HCT116 (cell line): ENCODE measurements around the gene RASGEF1B. TPM values are rescaled to one million over a fixed set of nuclear protein-coding genes. Genes with fewer than 3 reads are reported as not detected.

Experiments
- ATAC-seq: fragments of 200-7000 bp; cut with Tn5 transposase; 2 replicates; pipeline ENCODE4 v1.9.1; 2020; ENCODE audit warnings: mild to moderate bottlenecking, moderate library complexity
- BruUV-seq: library from RNA; stranded (reverse); fragments of 400-500 nt; replicated peaks from 2 replicates; lab custom pipeline; 2021; lab: Mats Ljungman, UMichigan
- CTCF ChIA-PET: fragments of 300-600 bp; sonication (Branson Sonifier 250); formaldehyde crosslinking; loops from one replicate; lab custom pipeline; 2021; ENCODE audit warnings: antibody characterized with exemption; lab: Charles Lee
- POLR2A ChIA-PET: fragments of 300-600, 350-600 bp; sonication (Branson Sonifier 250); formaldehyde crosslinking; loops from one replicate; lab custom pipeline; 2021; ENCODE audit warnings: antibody characterized with exemption; lab: Charles Lee
- RAD21 ChIA-PET, 2 experiments: fragments of 300-600 bp; sonication (Branson Sonifier 250); formaldehyde crosslinking; loops; one replicate each; lab custom pipeline; 2023; ENCODE audit warnings: low total read pairs in 2 of 2; ENCODE audit not compliant: uncharacterized antibody in 2 of 2, unreplicated experiment in 2 of 2, low non-redundant PET in 1 of 2; lab: Charles Lee
- DNase-seq: peaks from one replicate; pipeline ENCODE4 v3.0.0-alpha.2; 2010; ENCODE audit warnings: low read depth, low spot score
- H2AFZ ChIP-seq: fragments of 200-600 bp; shearing (Covaris generic), sonication (generic); 2 replicates; pipeline ENCODE4 v1.6.1; 2017; ENCODE audit warnings: low read depth, mixed run types, mixed read lengths, antibody characterized with exemption, low read length; ENCODE audit not compliant: poor library complexity, severe bottlenecking
- H3K27ac ChIP-seq: 2 replicates; pipeline ENCODE4 v1.5.1; 2012; ENCODE audit warnings: low read depth, low read length
- H3K27me3 ChIP-seq: fragments of 200-600 bp; sonication (generic); 2 replicates; pipeline ENCODE4 v1.6.1; 2016; ENCODE audit warnings: mixed run types, low read length, mixed read lengths; ENCODE audit not compliant: insufficient read depth
- H3K36me3 ChIP-seq, 2 experiments: fragments of 200-500 bp in 1 of 2; fragments of 200-600 bp in 1 of 2; sonication (Bioruptor generic) in 1 of 2; sonication (generic) in 1 of 2; 2 replicates each; pipeline versions ENCODE4 v1.5.1 to v1.6.1; 2014 to 2016; ENCODE audit warnings: low read length in 2 of 2, inconsistent platforms in 1 of 2, mixed read lengths in 1 of 2, mixed run types in 1 of 2; ENCODE audit not compliant: insufficient read depth in 2 of 2, control insufficient read depth in 1 of 2
- H3K4me1 ChIP-seq, 2 experiments: fragments of 200-600 bp in 1 of 2; sonication (generic) in 1 of 2; 2 replicates each; pipeline versions ENCODE4 v1.5.1 to v1.6.1; 2012 to 2017; ENCODE audit warnings: low read length in 2 of 2, inconsistent platforms in 1 of 2, mild to moderate bottlenecking in 1 of 2, mixed read lengths in 1 of 2, mixed run types in 1 of 2, moderate library complexity in 1 of 2; ENCODE audit not compliant: insufficient read depth in 2 of 2, control insufficient read depth in 1 of 2
- H3K4me2 ChIP-seq: fragments of 200-600 bp; sonication (generic); 2 replicates; pipeline ENCODE4 v1.6.1; 2017; ENCODE audit warnings: mixed run types, low read length, mixed read lengths
- H3K4me3 ChIP-seq, 2 experiments: fragments of 200-600 bp in 1 of 2; sonication (generic) in 1 of 2; replicated peaks in 1 of 2; 2 replicates each; pipeline ENCODE4 v1.5.1; 2011 to 2016; ENCODE audit warnings: low read length in 2 of 2, control low read depth in 1 of 2, low read depth in 1 of 2, mild to moderate bottlenecking in 1 of 2, mixed read lengths in 1 of 2, mixed run types in 1 of 2
- H3K79me2 ChIP-seq: fragments of 200-600 bp; sonication (generic); 2 replicates; pipeline ENCODE4 v1.6.1; 2017; ENCODE audit warnings: mild to moderate bottlenecking, mixed run types, low read length, moderate library complexity, mixed read lengths; ENCODE audit not compliant: insufficient read depth
- H3K9ac ChIP-seq: fragments of 200-600 bp; sonication (generic); 2 replicates; pipeline ENCODE4 v1.6.1; 2016; ENCODE audit warnings: low read length, mixed read lengths
- H3K9me2 ChIP-seq: fragments of 200-600 bp; sonication (generic), shearing (Covaris generic); 2 replicates; pipeline ENCODE4 v1.6.1; 2017; ENCODE audit warnings: mixed run types, mild to moderate bottlenecking, moderate library complexity; ENCODE audit not compliant: insufficient read depth
- H3K9me3 ChIP-seq, 2 experiments: fragments of 200-500 bp in 1 of 2; fragments of 200-600 bp in 1 of 2; sonication (Bioruptor generic) in 1 of 2; sonication (generic) in 1 of 2; 2 replicates each; pipeline ENCODE4 v1.6.1; 2014 to 2017; ENCODE audit warnings: low read length in 2 of 2, mixed read lengths in 2 of 2, inconsistent platforms in 1 of 2, low read depth in 1 of 2, mild to moderate bottlenecking in 1 of 2, mixed run types in 1 of 2, moderate library complexity in 1 of 2; ENCODE audit not compliant: control insufficient read depth in 1 of 2, insufficient read depth in 1 of 2
- H4K20me1 ChIP-seq: fragments of 200-600 bp; sonication (generic), shearing (Covaris generic); 2 replicates; pipeline ENCODE4 v1.6.1; 2017; ENCODE audit warnings: mixed run types, mild to moderate bottlenecking, moderate library complexity; ENCODE audit not compliant: insufficient read depth
- EZH2 ChIP-seq: fragments of 200-600 bp; sonication (generic); IDR thresholded peaks from 2 replicates; pipeline ENCODE4 v1.6.1; 2017; ENCODE audit warnings: antibody characterized with exemption, mixed run types
- RAD21 ChIP-seq: IDR thresholded peaks from 2 replicates; pipeline ENCODE4 v1.6.1; 2012; ENCODE audit warnings: low read depth, mild to moderate bottlenecking
- TCF7L2 ChIP-seq: IDR thresholded peaks from 2 replicates; pipeline ENCODE4 v1.7.0; 2011; ENCODE audit warnings: borderline replicate concordance, inconsistent platforms; ENCODE audit not compliant: insufficient read depth, insufficient read length; ENCODE audit errors: extremely low read depth
- ZFX ChIP-seq: fragments of 450-650 bp; IDR thresholded peaks from 2 replicates; pipeline ENCODE4 v1.6.1; 2017
- ZNF274 ChIP-seq: fragments of 200-500 bp; sonication (Bioruptor generic); IDR thresholded peaks from 2 replicates; pipeline ENCODE4 v1.6.1; 2014; ENCODE audit warnings: mild to moderate bottlenecking, low read depth, low read length, inconsistent platforms
- intact Hi-C: fragments of 100-400 bp; cut with micrococcal nuclease; formaldehyde crosslinking; loops from 2 replicates; pipeline ENCODE4 v1.10.0; 2022
- total RNA-seq: library from RNA; stranded (reverse); gene quantifications from one replicate; pipeline ENCODE4 v1.2.1, GENCODE V29; 2021; ENCODE audit not compliant: unreplicated experiment
- TF ChIP-seq, protein P1 (sequence below): IDR thresholded peaks from 2 replicates; pipeline ENCODE4 v1.6.1; 2011; ENCODE audit warnings: mild to moderate bottlenecking, low read length, moderate library complexity; ENCODE audit not compliant: insufficient replicate concordance; ENCODE audit errors: extremely low read depth

The RASGEF1B gene
- total RNA-seq, 1 experiment from 2014 or later = 0.25 TPM

DNA sequence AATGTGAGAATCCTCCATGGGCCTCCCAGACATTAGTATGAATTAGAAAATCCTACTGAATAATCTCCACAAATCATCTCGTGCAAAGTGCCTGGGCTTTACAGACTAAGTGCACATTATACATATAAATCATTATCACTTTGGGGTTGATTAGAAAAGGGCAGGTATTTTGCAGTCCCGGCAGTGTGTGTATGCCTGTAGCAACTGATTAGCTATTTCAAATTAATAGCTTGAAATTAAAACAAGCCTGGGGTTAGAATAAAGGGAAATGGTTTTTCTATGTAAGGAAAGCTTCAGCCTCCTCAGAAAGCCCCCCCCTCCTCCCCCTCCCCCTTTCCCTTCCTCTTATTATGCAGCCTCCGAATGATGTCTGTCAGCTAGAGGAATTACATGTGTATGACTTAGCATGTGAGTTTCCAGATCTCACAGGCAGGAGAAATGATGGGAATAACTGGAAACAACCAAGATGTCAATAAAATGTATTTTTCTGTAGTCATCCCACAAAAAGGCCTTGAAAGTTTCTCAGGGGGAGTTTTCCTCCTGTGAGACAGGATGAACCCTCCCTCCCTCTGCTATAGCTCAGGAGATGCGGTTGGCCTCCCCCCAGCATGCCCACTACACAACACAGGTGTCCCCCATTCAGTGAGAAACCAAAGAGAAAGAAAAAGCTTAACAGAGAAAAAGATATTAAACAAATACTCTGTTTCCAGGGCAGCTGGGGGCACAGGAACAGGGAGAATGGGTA is 41.2 kb upstream of the RASGEF1B start:
- ChIA-PET RAD21 (no interaction called here), CTCF (no interaction called here)
- Histone ChIP-seq H3K36me3 (no peaks in the 10 kb centered on the region), H3K79me2 (no peaks in the 10 kb centered on the region), H3K4me3 (no peak overlapping the region), H3K9ac (no peak overlapping the region), H3K4me2 (no peak overlapping the region), H3K27ac (no peak overlapping the region), H4K20me1 (no peaks in the 10 kb centered on the region), H3K4me1 (no peaks in the 10 kb centered on the region)
- ATAC-seq = no peak
- intact Hi-C loops = no loop called here
- DNase-seq = no peak
- TF ChIP-seq ZNF274 (no peak), ZFX (no peak), RAD21 (no peak), TCF7L2 (no peak), EZH2 (no peak)
- TF ChIP-seq, protein P1, sequence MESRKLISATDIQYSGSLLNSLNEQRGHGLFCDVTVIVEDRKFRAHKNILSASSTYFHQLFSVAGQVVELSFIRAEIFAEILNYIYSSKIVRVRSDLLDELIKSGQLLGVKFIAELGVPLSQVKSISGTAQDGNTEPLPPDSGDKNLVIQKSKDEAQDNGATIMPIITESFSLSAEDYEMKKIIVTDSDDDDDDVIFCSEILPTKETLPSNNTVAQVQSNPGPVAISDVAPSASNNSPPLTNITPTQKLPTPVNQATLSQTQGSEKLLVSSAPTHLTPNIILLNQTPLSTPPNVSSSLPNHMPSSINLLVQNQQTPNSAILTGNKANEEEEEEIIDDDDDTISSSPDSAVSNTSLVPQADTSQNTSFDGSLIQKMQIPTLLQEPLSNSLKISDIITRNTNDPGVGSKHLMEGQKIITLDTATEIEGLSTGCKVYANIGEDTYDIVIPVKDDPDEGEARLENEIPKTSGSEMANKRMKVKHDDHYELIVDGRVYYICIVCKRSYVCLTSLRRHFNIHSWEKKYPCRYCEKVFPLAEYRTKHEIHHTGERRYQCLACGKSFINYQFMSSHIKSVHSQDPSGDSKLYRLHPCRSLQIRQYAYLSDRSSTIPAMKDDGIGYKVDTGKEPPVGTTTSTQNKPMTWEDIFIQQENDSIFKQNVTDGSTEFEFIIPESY = no peak
- TF ChIP-seq, all 23 proteins: peak for 0
- no TSS peak for BruUV-seq
- Histone ChIP-seq H3K9me2 (no peaks in the 10 kb centered on the region), H3K9me3 (no peaks in the 10 kb centered on the region), H3K27me3 (peaks cover 17% of the 10 kb centered on the region), H2AFZ (no peak overlapping the region)
- POLR2A ChIA-PET = interaction anchor here (0.5 kb wide), 1 partner anchor 13 kb away, joined by 3 read pairs; no protein-coding TSS in a partner anchor
